GM21529 (cell line): ENCODE data around the gene SF3A1.
"Not testable (repeated sequence)": the region's sequence is repeated elsewhere in the genome, so short reads cannot be mapped to it uniquely, and the experiment has no call there.

Experiments used
- ATAC-seq: cut with Tn5 transposase; IDR thresholded peaks from one replicate; pipeline ENCODE4 v1.9.1; 2021; ENCODE audit not compliant: unreplicated experiment

SF3A1 gene

GRCh38 chr22:30348809-30349208 lies 7.9 kb downstream of the SF3A1 start:
- no peak for ATAC-seq

GRCh38 chr22:30348404-30348803 lies 8.3 kb downstream of the SF3A1 start:
- ATAC-seq = no peak

DNA sequence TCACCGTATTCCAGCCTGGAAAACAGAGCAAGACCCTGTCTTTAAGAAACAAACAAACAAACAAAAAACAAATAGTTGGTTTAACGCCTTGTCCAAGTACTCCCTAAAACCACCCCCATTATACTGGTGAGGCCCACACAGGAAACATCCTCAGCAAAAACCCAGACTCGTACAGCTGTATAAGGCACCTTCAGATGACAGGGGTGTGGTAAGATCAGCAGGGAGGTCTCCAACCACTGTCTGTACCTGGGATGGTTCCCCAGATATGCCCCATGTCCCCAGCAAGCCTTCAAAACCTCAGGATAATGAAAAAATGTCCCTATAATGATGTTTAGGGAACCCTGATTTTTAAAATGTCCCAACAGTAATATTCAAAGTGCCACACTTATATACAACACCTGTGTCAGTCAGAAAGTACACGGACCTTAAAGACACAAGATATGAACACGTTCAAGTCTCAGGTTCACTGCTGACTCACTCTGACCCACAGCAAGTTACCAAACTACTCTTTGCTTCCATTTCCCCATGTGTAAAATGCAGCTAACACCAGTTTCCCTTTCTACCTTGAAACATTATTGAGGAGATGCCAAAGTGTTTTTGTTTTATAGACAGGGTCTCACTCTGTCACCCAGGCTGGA lies 9.3 kb downstream of the SF3A1 start:
- ATAC-seq = no peak

- ATAC-seq = no peak
These were observed 12.1 kb downstream of the SF3A1 start for GRCh38 chr22:30344447-30345200.

DNA sequence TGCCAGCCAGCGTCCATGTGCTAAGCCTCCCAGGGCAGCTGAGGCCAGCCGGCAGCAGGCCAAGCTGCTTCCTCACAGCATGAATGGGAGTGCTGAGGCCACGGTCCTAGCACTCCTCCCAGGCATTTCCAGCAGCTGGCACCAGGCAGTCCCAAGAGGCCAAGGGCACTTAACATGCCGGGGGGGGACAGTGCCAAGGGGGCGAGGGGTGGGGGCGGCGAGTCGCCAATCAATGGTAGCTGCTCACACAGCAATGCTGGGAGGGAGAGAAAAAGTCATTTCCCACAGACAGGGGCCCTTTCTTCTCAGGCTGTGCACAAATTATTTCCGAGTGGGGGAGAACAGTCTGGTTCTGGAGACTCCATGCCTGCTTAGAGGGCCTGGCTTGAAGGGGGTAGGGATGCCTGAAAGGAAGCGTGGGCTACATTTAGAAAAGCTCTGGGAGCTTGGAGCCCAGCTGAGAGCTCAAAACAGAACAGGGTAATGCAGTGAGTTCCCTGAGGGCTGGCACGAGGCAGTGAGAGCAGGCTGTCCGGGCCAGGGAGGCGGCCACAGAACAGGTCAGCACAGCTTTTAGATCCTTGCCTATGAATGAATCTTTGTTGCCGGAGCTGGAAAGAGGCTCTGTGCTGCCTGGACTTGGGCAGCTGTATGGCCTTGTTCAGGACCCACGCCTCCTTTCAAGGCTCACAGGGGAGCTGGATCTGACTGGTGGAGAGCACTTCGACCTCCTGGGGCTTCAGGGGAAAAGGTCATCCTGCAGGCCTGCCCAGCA lies 15.6 kb downstream of the SF3A1 start:
- ATAC-seq = no peak

- ATAC-seq = no peak
These were observed 17.9 kb downstream of the SF3A1 start for GRCh38 chr22:30338802-30339201.

- not testable (repeated sequence) for ATAC-seq
These were observed 18.4 kb downstream of the SF3A1 start for GRCh38 chr22:30338341-30338740.

DNA sequence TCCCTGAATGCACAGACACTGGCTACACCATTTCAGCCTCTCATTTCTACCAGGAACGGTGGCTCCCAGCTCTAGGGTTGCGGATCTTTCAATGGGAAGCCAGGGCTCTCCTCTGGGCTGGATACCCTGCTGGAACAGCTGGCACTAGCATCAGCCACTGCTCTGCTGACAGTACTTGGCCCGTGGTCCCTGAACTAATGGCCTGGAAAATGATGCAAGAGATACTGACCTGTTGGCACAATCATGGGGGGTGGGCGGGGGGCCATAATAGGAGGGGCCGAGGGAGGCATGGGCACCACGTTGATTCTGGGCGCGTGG lies 19.3 kb downstream of the SF3A1 start:
- no peak for ATAC-seq

- no peak for ATAC-seq
These were observed 19.8 kb downstream of the SF3A1 start for GRCh38 chr22:30336752-30337460.

DNA sequence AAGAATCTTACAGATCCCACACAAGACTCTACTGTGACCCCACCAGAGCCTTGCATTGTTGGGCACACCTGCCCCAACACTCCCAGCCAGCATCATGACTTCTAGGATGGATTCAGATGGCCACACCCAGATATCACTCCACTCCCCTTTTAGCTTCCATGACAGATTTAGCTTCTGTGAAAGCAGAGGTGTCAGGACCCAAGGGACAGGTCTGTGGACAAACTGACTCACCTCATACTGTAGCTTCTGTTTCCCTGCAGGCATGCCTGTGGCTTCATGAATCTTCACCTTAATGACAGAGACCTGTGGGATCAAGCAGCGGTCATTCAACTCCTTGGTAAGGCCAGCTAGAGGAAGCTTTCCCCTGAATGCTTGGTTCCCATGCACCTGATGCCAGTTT lies 21.5 kb downstream of the SF3A1 start:
- ATAC-seq = no peak

DNA sequence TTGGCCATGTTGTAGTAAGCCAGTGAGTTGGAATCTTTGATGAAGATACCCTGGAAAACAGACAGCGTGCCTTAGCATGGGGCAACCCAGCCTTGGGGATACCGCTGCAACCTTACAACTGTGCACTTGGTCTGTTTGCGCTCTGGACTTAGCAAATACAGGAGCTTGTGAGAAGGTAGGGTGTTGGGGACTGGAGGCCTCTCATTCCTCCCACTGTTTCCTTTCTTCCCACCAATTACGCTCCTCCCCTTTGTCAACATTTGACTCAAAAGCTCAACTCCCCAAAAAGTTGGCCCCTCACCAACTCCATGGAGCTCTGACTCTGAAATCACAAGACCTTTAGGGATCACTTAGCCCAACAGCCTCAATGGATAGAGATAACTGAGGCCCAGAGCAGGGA lies 22.0 kb downstream of the SF3A1 start:
- no peak for ATAC-seq

DNA sequence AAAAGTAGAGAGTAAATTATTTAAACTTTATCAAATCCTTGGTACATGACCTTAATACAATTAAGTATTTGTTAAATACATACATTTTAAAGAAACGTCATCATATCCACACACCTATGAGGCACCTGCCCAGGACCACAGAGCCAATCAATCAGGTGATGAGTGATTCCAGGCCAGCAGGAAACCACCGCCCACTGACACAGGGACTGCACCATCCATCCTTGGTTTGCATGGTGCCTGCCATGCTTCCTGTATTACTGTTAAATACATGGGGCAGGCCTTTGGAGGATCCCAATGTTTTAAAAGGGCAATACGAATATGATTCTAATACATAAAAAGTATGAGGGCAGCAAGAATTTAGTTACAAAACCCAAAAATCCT lies 23.0 kb downstream of the SF3A1 start:
- ATAC-seq = no peak

DNA sequence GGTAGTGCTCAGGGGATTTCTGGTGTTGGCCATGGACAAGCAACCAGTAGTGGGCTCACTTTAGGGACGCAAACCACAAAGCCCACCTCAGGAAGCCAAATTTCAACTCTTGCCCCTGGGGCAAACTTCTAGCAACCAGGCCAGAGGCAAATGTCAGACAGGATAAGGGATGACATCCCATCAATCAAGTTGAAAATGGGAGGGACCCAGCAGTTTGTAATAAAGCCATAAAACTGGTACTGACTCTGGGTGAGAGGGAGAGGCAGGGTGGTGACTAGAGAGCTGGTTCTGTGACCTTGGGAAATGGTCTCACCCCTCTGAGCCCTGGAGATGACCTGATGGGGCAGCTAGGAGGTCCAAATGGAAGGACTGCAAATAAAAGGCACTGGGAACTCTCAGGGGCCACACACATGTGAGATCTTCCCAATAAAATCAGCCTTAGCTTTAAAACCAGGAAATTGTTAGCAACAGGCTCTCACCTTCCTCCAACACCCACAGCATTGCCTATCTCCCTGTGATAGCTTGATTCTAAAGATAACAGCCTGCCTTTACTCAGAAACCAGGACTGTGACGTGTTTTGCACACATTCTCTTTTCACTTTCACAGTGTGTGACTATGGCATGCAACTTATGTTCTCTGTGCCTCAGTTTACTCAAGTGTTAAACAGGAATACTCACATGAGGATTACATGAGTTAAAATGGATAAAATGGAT lies 23.5 kb downstream of the SF3A1 start:
- no peak for ATAC-seq

GRCh38 chr22:30332551-30332950 lies 24.1 kb downstream of the SF3A1 start:
- ATAC-seq = no peak

GRCh38 chr22:30328466-30329049 lies 28.1 kb downstream of the SF3A1 start:
- ATAC-seq = no peak

GRCh38 chr22:30327864-30328345 lies 28.8 kb downstream of the SF3A1 start:
- no peak for ATAC-seq

GRCh38 chr22:30326706-30327362 lies 29.9 kb downstream of the SF3A1 start, which contains the start of gene TBC1D10A:
Gene TBC1D10A (minus strand): TSS chr22:30326941. CDS start chr22:30326881, 60 bp downstream.
- ATAC-seq = peak; percentile 89

GRCh38 chr22:30326255-30326705 lies 30.4 kb downstream of the SF3A1 start:
- ATAC-seq = no peak

GRCh38 chr22:30325724-30326254 lies 30.9 kb downstream of the SF3A1 start:
- ATAC-seq = no peak
